Measurements from ENCODE around the gene ROR1. TPM values are rescaled to one million over a fixed set of nuclear protein-coding genes. Genes with fewer than 3 reads are reported as not detected.

The ROR1 gene
- total RNA-seq, 1 experiment from 2014 or later, result 2.7 TPM

DNA sequence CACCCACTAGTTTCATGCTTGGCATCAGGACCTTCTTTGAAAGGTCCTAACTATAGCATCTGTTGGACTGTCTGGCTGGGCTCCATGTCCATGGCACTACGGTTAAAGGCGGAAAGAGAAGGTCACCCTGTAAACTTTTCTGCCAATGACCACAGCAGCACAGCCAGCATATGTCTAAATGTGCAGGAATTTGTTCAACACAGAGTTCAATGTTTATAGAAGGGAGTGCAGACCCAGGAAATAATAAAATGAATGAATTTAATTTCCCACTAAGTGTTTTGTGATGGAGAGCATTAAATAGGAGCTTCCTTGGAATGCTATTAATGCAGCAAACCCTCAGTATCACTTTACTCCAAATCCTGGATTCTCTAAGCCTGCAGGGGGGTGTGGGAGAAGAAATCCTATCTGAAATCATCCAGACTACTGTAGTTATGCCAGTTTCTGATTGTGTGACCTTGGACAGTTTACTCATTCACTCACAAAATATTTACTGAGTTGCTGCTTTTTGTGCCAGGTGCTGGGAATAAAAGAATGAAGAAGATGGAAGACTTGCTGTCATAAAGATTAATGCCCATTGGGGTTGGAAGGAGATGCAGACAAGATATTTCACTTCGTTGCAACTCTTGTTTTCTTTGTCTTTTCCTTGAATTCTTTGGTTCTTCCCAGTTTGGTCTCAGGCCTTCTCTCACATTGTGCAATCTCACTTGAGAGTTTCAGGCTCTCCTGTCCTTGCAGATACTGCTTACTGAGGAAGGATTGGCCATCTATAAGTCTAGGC is 195.0 kb downstream of the ROR1 start:
- H3K9me3 ChIP-seq (ENCODE audit: control insufficient read depth in 1 of 2, insufficient read depth in 1 of 2, low read depth in 1 of 2, low read length in 2 of 2), result no peaks in the 10 kb centered on the region
- POLR2A ChIA-PET, result no interaction called here
- H3K4me2 ChIP-seq (ENCODE audit: low read length), result peak overlapping the region; percentile 45
- H3K27me3 ChIP-seq (ENCODE audit: insufficient read depth, low read length), result no peaks in the 10 kb centered on the region
- no peaks in the 10 kb centered on the region for H3K9me2 ChIP-seq (ENCODE audit: insufficient read depth)
- no TSS peak for BruUV-seq (replicated peaks)
- no peaks in the 10 kb centered on the region for H3K79me2 ChIP-seq (ENCODE audit: insufficient read depth, low read length)
- intact Hi-C loops (cut with micrococcal nuclease), result no loop called here
- H3K9ac ChIP-seq (ENCODE audit: low read length), result no peak overlapping the region
- no peak for DNase-seq (ENCODE audit: low read depth, low spot score)
- H4K20me1 ChIP-seq (ENCODE audit: insufficient read depth), result no peaks in the 10 kb centered on the region
- RAD21 ChIA-PET (ENCODE audit: low non-redundant PET in 1 of 2, low total read pairs in 2 of 2, uncharacterized antibody in 2 of 2, unreplicated experiment in 2 of 2), result no interaction called here
- no peak overlapping the region for H3K27ac ChIP-seq (ENCODE audit: low read depth, low read length)
- no peaks in the 10 kb centered on the region for H3K36me3 ChIP-seq (ENCODE audit: control insufficient read depth in 1 of 2, insufficient read depth in 2 of 2, low read length in 2 of 2)
- TF ChIP-seq JUND (IDR thresholded peaks at IDR 0.05) (no peak), ELF1 (IDR thresholded peaks at IDR 0.05; ENCODE audit: borderline replicate concordance, low read depth) (no peak), SP1 (IDR thresholded peaks at IDR 0.05; ENCODE audit: low read depth) (no peak), EGR1 (IDR thresholded peaks at IDR 0.05; ENCODE audit: low read depth) (no peak), ZNF274 (IDR thresholded peaks at IDR 0.05; ENCODE audit: low read depth, low read length) (no peak), CBX3 (IDR thresholded peaks at IDR 0.05; ENCODE audit: low read depth) (no peak)
- no peak for ATAC-seq
- peaks cover 12 to 14% of the 10 kb centered on the region in 2 experiments for H3K4me1 ChIP-seq (ENCODE audit: control insufficient read depth in 1 of 2, insufficient read depth in 2 of 2, low read length in 2 of 2)
- no peak overlapping the region for H2AFZ ChIP-seq (ENCODE audit: low read depth, low read length, poor library complexity, severe bottlenecking)
- no peak overlapping the region for H3K4me3 ChIP-seq (replicated peaks in 1 of 2; ENCODE audit: low read depth in 1 of 2, low read length in 2 of 2)
- CTCF ChIA-PET, result no interaction called here

DNA sequence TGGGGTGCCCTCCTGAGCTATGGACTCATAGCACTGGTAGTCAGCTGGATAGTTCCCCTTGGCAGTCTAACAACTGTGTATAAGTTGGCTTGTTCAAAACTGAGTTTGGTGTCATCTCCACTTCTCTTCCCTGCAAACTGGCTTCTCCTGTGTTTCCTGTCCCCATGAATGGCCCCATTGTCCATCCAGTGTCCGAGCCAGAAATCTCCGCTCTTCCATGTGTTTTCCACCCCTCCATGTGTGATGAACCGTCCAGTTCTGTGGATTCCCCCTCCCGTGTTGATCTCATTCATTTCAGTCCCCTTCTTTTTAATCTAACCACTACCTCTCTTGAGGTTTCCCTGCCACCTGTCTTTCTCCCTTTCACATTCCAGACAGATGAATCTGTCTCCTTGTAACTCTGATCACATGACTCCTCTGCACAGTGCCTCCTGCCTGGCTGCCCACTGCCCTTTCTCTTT is 195.7 kb downstream of the ROR1 start:
- Histone ChIP-seq H3K79me2 (ENCODE audit: insufficient read depth, low read length) (no peaks in the 10 kb centered on the region), H3K27me3 (ENCODE audit: insufficient read depth, low read length) (no peaks in the 10 kb centered on the region), H3K4me3 (replicated peaks in 1 of 2; ENCODE audit: low read depth in 1 of 2, low read length in 2 of 2) (no peak overlapping the region), H3K9me3 (ENCODE audit: control insufficient read depth in 1 of 2, insufficient read depth in 1 of 2, low read depth in 1 of 2, low read length in 2 of 2) (no peaks in the 10 kb centered on the region), H3K9ac (ENCODE audit: low read length) (no peak overlapping the region), H3K4me2 (ENCODE audit: low read length) (peak overlapping the region; percentile 45), H3K9me2 (ENCODE audit: insufficient read depth) (no peaks in the 10 kb centered on the region), H4K20me1 (ENCODE audit: insufficient read depth) (no peaks in the 10 kb centered on the region), H2AFZ (ENCODE audit: low read depth, low read length, poor library complexity, severe bottlenecking) (no peak overlapping the region), H3K4me1 (ENCODE audit: control insufficient read depth in 1 of 2, insufficient read depth in 2 of 2, low read length in 2 of 2) (peaks cover 12 to 14% of the 10 kb centered on the region in 2 experiments), H3K36me3 (ENCODE audit: control insufficient read depth in 1 of 2, insufficient read depth in 2 of 2, low read length in 2 of 2) (no peaks in the 10 kb centered on the region), H3K27ac (ENCODE audit: low read depth, low read length) (no peak overlapping the region)
- BruUV-seq (replicated peaks), result no TSS peak
- TF ChIP-seq JUND (IDR thresholded peaks at IDR 0.05) (peak; percentile 32; the same call in 1 of the 2 replicates), FOSL1 (IDR thresholded peaks at IDR 0.05; ENCODE audit: low read depth) (peak; percentile 42)
- TF ChIP-seq, protein P1, sequence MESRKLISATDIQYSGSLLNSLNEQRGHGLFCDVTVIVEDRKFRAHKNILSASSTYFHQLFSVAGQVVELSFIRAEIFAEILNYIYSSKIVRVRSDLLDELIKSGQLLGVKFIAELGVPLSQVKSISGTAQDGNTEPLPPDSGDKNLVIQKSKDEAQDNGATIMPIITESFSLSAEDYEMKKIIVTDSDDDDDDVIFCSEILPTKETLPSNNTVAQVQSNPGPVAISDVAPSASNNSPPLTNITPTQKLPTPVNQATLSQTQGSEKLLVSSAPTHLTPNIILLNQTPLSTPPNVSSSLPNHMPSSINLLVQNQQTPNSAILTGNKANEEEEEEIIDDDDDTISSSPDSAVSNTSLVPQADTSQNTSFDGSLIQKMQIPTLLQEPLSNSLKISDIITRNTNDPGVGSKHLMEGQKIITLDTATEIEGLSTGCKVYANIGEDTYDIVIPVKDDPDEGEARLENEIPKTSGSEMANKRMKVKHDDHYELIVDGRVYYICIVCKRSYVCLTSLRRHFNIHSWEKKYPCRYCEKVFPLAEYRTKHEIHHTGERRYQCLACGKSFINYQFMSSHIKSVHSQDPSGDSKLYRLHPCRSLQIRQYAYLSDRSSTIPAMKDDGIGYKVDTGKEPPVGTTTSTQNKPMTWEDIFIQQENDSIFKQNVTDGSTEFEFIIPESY (IDR thresholded peaks at IDR 0.05; ENCODE audit: extremely low read depth, insufficient replicate concordance, low read length), result no peak
- CTCF ChIA-PET, result no interaction called here
- RAD21 ChIA-PET (ENCODE audit: low non-redundant PET in 1 of 2, low total read pairs in 2 of 2, uncharacterized antibody in 2 of 2, unreplicated experiment in 2 of 2), result no interaction called here
- ATAC-seq (peak; percentile 87), DNase-seq (ENCODE audit: low read depth, low spot score) (peak; percentile 26)
- intact Hi-C loops (cut with micrococcal nuclease), result no loop called here
- POLR2A ChIA-PET, result no interaction called here

Measured in HCT116 (cell line).